Measurements from ENCODE around the gene CEBPB.

The CEBPB gene

DNA sequence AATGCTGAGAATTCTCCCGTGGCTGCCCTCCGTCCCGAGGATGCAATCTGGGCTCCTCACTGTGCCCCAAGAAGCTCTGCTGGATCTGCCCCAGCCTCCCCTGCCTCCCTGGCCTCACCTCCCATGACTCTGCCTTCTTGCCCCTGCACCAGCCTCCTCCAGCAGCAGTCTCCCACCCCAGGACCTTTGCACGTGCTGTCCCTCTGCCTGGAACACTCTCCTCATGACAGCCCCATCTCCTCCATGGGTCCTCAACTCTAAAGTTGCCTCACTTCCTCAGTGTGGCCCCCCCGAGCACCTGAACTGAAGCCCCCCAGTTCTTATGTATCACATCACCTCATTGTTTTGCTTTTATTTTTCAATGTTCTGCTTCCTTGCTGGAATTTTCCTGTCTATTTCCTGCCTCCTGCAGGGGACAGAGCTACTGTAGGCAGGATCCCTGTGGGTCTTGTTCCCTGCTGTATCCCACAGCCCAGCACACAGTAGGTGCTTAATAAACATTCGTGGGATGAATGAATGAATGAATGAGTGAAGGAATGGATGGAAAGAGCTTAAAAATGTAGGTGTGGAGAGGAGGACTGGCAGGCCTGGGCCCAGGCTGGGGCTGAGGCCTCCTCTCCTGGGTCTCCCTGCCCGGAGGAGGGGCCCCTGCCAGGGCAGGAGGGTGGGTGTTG is 42.2 kb downstream of the CEBPB start:
- TF ChIP-seq EZH2 (IDR thresholded peaks at IDR 0.05), result no peak
- TF ChIP-seq POLR2AphosphoS5 (IDR thresholded peaks at IDR 0.05; ENCODE audit: borderline replicate concordance, low read depth, low read length), result no peak
- TF ChIP-seq FOXP2 (optimal IDR thresholded peaks at IDR 0.05; ENCODE audit: control extremely low read depth, extremely low read length, insufficient read depth), result no peak
- no peak for DNase-seq (ENCODE audit: low read depth, low spot score)
- Histone ChIP-seq H3K9me3 (ENCODE audit: low read depth, low read length) (no peaks in the 10 kb centered on the region), H3K9ac (ENCODE audit: insufficient read length) (no peak overlapping the region), H3K36me3 (ENCODE audit: insufficient read depth, low read length) (no peaks in the 10 kb centered on the region), H3K27ac (no peak overlapping the region), H3K4me3 (no peak overlapping the region)

DNA sequence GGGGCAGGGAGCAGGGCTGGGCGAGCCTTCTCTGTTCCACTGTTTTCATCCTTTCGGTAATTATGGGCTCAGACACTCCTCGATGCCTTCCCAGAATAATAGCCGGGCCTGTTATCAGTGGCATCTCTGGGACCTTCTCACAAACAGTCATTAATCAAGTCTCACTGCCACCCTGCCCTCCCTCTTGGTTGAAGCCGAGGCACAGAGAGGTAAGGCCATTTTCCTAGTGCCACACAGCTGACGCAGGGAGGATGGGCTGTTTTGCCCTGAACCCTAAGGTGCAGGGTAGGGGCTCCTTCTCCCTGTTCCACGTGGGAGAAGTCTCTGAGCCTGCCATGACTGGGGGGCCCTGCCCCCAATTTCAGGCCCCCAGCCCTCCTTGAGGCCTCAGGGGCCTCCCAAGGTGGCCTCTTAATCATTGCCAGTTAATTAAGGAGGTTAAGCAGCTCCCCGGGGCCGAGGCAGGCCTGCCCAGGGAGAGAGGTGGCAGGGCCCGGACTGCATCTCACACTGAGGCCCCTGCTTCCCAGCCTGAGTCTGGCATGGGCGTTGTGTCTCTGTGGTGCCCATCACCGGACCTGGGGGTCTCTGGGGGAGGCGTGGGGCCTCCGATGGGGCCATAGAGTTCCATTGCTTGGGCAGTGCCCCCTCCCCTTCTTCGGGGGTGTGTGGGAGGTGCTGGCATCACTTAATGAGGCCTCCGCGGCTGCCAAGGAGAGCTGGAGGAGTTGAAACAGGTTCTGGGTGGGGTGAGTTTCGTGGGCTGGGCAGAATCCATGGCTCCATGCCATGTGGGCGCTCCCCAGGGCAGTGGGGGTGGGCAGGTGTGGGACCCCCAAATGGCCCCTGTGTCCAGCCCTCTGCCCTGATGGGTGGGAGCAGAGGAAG is 42.9 kb downstream of the CEBPB start:
- TF ChIP-seq EZH2 (IDR thresholded peaks at IDR 0.05) (no peak), POLR2AphosphoS5 (IDR thresholded peaks at IDR 0.05; ENCODE audit: borderline replicate concordance, low read depth, low read length) (no peak), FOXP2 (optimal IDR thresholded peaks at IDR 0.05; ENCODE audit: control extremely low read depth, extremely low read length, insufficient read depth) (no peak)

DNA sequence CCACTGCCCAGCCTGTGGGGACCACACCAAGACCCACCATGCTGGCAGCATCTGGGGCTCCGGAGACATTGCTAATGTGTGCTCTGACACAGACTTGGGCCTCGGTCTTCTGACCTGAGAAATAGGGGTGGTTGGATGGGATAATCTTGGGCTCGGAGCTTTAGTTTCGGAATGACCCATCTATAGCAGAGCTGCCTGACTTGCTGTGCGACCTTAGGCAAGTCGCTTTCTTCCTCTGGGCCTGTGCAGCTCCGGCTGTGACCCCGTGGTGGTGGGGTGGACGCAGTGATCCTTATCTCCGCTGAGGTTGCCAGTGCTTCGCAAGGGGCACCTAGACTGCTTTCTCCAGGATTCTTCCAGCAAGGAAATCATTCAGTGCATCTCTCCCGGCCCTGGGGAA is 43.7 kb downstream of the CEBPB start:
- Histone ChIP-seq H3K9ac (ENCODE audit: insufficient read length) (no peak overlapping the region), H3K36me3 (ENCODE audit: insufficient read depth, low read length) (no peaks in the 10 kb centered on the region), H3K9me3 (ENCODE audit: low read depth, low read length) (no peaks in the 10 kb centered on the region), H3K27ac (no peak overlapping the region), H3K4me3 (no peak overlapping the region)
- no peak for DNase-seq (ENCODE audit: low read depth, low spot score)
- TF ChIP-seq POLR2AphosphoS5 (IDR thresholded peaks at IDR 0.05; ENCODE audit: borderline replicate concordance, low read depth, low read length), result no peak
- TF ChIP-seq EZH2 (IDR thresholded peaks at IDR 0.05), result no peak
- TF ChIP-seq FOXP2 (optimal IDR thresholded peaks at IDR 0.05; ENCODE audit: control extremely low read depth, extremely low read length, insufficient read depth), result no peak

More for the DNA sequence above, 42.9 kb downstream of the CEBPB start:
- H3K9ac ChIP-seq (ENCODE audit: insufficient read length), result no peak overlapping the region
- no peaks in the 10 kb centered on the region for H3K9me3 ChIP-seq (ENCODE audit: low read depth, low read length)
- DNase-seq (ENCODE audit: low read depth, low spot score), result no peak
- no peaks in the 10 kb centered on the region for H3K36me3 ChIP-seq (ENCODE audit: insufficient read depth, low read length)
- no peak overlapping the region for H3K27ac ChIP-seq
- no peak overlapping the region for H3K4me3 ChIP-seq

DNA sequence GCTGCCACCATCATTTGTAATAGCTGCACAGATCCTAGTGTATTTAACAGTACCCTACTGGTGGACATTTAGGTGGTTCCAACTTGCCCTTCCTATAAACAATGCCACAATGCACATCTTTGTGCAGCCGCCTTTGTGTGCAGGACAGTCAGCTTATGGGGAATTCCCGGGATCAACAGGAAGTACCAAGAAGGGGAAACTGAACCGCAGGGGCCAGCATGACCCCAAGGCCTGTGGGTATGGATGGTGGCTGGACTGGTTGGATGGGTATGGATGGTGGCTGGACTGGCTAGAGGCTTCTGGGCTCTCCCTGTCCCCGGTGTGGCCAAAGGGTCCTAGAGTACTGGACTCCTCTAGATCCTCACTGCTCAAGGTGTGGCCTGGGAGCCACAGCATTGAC is 46.7 kb downstream of the CEBPB start:
- Histone ChIP-seq H3K4me3 (no peak overlapping the region), H3K9ac (ENCODE audit: insufficient read length) (no peak overlapping the region), H3K36me3 (ENCODE audit: insufficient read depth, low read length) (no peaks in the 10 kb centered on the region), H3K9me3 (ENCODE audit: low read depth, low read length) (no peaks in the 10 kb centered on the region), H3K27ac (no peak overlapping the region)
- no peak for TF ChIP-seq POLR2AphosphoS5 (IDR thresholded peaks at IDR 0.05; ENCODE audit: borderline replicate concordance, low read depth, low read length)
- no peak for TF ChIP-seq EZH2 (IDR thresholded peaks at IDR 0.05)
- no peak for TF ChIP-seq FOXP2 (optimal IDR thresholded peaks at IDR 0.05; ENCODE audit: control extremely low read depth, extremely low read length, insufficient read depth)
- no peak for DNase-seq (ENCODE audit: low read depth, low spot score)

DNA sequence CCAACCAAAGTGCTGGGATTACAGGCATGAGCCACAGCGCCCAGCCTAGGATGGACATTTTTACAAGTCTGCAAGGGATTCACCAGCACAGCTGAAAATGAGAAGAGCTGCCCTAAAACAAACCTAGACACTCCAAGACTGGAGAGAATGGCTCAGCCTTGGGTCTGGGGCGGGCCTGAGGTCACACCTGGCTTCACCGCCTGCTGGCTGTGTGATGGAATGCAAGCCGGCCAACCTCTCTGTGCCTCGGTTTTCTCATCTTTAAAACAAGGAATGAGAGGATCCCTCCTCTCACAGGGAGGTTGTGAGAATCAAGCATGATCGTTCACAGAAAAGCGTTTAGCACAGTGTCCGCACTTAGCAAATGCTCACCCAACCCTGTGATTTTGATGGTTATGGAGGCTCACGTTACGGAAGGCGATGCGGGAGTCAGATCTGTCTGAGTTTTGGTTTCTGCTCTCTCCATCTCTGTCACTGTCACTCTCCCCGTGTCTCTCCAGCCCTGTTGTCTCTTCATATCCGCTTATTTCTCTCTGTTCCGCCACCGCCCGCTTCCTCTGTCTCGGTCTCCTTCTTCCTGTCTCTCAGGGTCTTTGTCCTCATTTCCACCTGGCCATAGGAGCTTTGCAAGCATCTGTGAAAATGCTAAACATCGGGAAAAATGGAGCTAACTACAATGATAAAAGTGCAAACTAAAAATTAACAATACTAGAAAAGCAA is 47.6 kb downstream of the CEBPB start:
- no peak overlapping the region for H3K27ac ChIP-seq
- DNase-seq (ENCODE audit: low read depth, low spot score), result no peak
- TF ChIP-seq EZH2 (IDR thresholded peaks at IDR 0.05), result no peak
- TF ChIP-seq POLR2AphosphoS5 (IDR thresholded peaks at IDR 0.05; ENCODE audit: borderline replicate concordance, low read depth, low read length), result no peak
- TF ChIP-seq FOXP2 (optimal IDR thresholded peaks at IDR 0.05; ENCODE audit: control extremely low read depth, extremely low read length, insufficient read depth), result no peak
- H3K9me3 ChIP-seq (ENCODE audit: low read depth, low read length), result no peaks in the 10 kb centered on the region
- no peak overlapping the region for H3K9ac ChIP-seq (ENCODE audit: insufficient read length)
- H3K4me3 ChIP-seq, result no peak overlapping the region
- no peaks in the 10 kb centered on the region for H3K36me3 ChIP-seq (ENCODE audit: insufficient read depth, low read length)

DNA sequence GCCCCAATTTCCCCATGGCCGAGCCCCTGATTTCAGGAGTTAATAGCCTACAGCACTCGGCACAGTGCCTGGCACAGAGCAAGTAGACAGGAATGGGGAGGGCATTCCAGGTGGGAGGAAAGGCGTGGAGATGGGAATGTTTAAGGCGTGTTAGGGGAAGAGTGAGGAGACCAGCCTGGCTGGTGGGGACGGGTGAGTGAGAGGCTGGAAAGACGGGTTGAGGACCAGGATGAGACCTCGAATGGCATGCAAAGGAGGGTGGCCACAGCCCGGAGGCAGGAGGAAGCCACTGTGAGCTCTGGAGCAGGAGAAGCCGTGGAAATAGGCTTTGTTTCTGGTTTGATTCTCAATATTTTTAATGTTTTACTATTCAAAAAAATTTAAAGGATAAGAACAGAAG is 49.5 kb downstream of the CEBPB start:
- no peak overlapping the region for H3K27ac ChIP-seq

DNA sequence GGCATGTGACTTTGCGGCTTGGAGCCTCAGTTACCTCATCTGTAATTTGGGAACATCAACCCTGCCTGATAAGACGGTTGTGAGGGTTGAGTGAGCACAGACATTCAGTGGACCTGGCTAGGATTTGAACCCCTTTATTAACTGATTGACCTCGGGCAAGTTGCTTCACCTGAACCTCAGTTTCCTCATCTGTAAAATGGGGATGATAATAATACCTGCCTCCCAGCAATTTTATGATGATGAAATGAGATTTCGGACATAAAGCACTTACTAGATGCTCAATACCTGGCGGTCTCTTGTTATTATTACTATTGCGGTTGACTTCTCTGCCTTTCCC is 51.5 kb downstream of the CEBPB start:
- no peak overlapping the region for H3K9ac ChIP-seq (ENCODE audit: insufficient read length)
- DNase-seq (ENCODE audit: low read depth, low spot score), result no peak
- no peaks in the 10 kb centered on the region for H3K36me3 ChIP-seq (ENCODE audit: insufficient read depth, low read length)
- TF ChIP-seq POLR2AphosphoS5 (IDR thresholded peaks at IDR 0.05; ENCODE audit: borderline replicate concordance, low read depth, low read length) (no peak), FOXP2 (optimal IDR thresholded peaks at IDR 0.05; ENCODE audit: control extremely low read depth, extremely low read length, insufficient read depth) (no peak), EZH2 (IDR thresholded peaks at IDR 0.05) (no peak)
- H3K4me3 ChIP-seq, result no peak overlapping the region
- no peaks in the 10 kb centered on the region for H3K9me3 ChIP-seq (ENCODE audit: low read depth, low read length)
- no peak overlapping the region for H3K27ac ChIP-seq

More for the DNA sequence above, 49.5 kb downstream of the CEBPB start:
- no peak for TF ChIP-seq EZH2 (IDR thresholded peaks at IDR 0.05)
- no peak for TF ChIP-seq POLR2AphosphoS5 (IDR thresholded peaks at IDR 0.05; ENCODE audit: borderline replicate concordance, low read depth, low read length)
- no peaks in the 10 kb centered on the region for H3K9me3 ChIP-seq (ENCODE audit: low read depth, low read length)
- DNase-seq (ENCODE audit: low read depth, low spot score), result no peak
- no peak overlapping the region for H3K9ac ChIP-seq (ENCODE audit: insufficient read length)
- no peak overlapping the region for H3K4me3 ChIP-seq
- no peaks in the 10 kb centered on the region for H3K36me3 ChIP-seq (ENCODE audit: insufficient read depth, low read length)

Data from SK-N-MC (cell line).